ENCODE results near the gene AP5Z1.

Gene AP5Z1

GRCh38 chr7:4775250-4775847 lies at the start of gene AP5Z1:
Gene AP5Z1 (plus strand): TSS chr7:4775623. CDS start chr7:4775716, 93 bp downstream.
- DNase-seq: peak; percentile 94

- no peak for DNase-seq
Observed at GRCh38 chr7:4725850-4726450, 49.5 kb upstream of the AP5Z1 start.

- no peak for DNase-seq
Observed at GRCh38 chr7:4726566-4726965, 48.9 kb upstream of the AP5Z1 start.

- no peak for DNase-seq
Observed at GRCh38 chr7:4727914-4728705, 47.3 kb upstream of the AP5Z1 start.

GRCh38 chr7:4729266-4729665 lies 46.2 kb upstream of the AP5Z1 start:
- DNase-seq: no peak

- DNase-seq: no peak
Observed at GRCh38 chr7:4730276-4730675, 45.1 kb upstream of the AP5Z1 start.

GRCh38 chr7:4730971-4731370 lies 44.5 kb upstream of the AP5Z1 start:
- no peak for DNase-seq

GRCh38 chr7:4731803-4732202 lies 43.6 kb upstream of the AP5Z1 start:
- no peak for DNase-seq

- DNase-seq: no peak
Observed at GRCh38 chr7:4733936-4734528, 41.4 kb upstream of the AP5Z1 start.

GRCh38 chr7:4734587-4735345 lies 40.7 kb upstream of the AP5Z1 start:
- no peak for DNase-seq

- DNase-seq: no peak
Observed at GRCh38 chr7:4737300-4737699, 38.1 kb upstream of the AP5Z1 start.

- DNase-seq: peak; percentile 2
Observed at GRCh38 chr7:4738711-4739527, 36.5 kb upstream of the AP5Z1 start.

GRCh38 chr7:4739528-4739992 lies 35.9 kb upstream of the AP5Z1 start:
- DNase-seq: peak; percentile 7

- DNase-seq: no peak
Observed at GRCh38 chr7:4740796-4741195, 34.6 kb upstream of the AP5Z1 start.

- no peak for DNase-seq
Observed at GRCh38 chr7:4742051-4742573, 33.3 kb upstream of the AP5Z1 start.

GRCh38 chr7:4742852-4743251 lies 32.6 kb upstream of the AP5Z1 start:
- DNase-seq: no peak

GRCh38 chr7:4744391-4745264 lies 30.8 kb upstream of the AP5Z1 start:
- peak; percentile 93 for DNase-seq

GRCh38 chr7:4745265-4745919 lies 30.0 kb upstream of the AP5Z1 start:
- DNase-seq: no peak

- no peak for DNase-seq
Observed at GRCh38 chr7:4745971-4746919, 29.2 kb upstream of the AP5Z1 start.

Data from NCI-H774 (cell line).